ENCODE data around the gene FBXO2. TPM values are rescaled to one million over a fixed set of nuclear protein-coding genes. Genes with fewer than 3 reads are reported as not detected.

Gene FBXO2
- total RNA-seq, 1 donor from 2014 or later = 0.61 TPM

DNA sequence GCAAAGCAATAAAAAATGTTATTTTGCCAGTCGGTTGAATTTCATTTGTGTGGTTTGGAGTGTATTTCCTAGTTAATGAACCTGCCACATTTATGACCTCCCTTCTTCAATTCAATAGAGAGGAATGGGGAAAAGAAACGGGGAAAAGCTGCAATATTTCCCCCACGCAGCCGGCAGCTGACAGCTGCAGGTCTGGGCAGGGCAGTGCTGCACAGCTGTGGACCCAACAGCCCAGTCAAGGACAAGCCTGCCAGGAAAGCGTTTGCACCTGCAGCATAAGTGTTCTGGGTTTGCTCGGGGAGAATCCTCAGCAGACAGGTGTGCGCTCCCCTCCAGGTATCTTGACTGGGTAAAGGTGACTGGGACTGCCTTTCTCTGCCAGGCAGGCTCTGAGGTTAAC lies 53.4 kb downstream of the FBXO2 start:
- H3K9me3 Mint-ChIP-seq = no peaks in the 10 kb centered on the region
- H3K4me1 Mint-ChIP-seq = no peaks in the 10 kb centered on the region
- no peak overlapping the region for H3K4me3 Mint-ChIP-seq
- no peaks in the 10 kb centered on the region for H3K27me3 Mint-ChIP-seq (ENCODE audit: low read depth)
- H3K36me3 Mint-ChIP-seq (ENCODE audit: low read depth) = no peaks in the 10 kb centered on the region
- no peak for DNase-seq (ENCODE audit: low read depth, low spot score)
- no peak overlapping the region for H3K27ac Mint-ChIP-seq (ENCODE audit: unreplicated experiment)
- TF ChIP-seq, protein P1, sequence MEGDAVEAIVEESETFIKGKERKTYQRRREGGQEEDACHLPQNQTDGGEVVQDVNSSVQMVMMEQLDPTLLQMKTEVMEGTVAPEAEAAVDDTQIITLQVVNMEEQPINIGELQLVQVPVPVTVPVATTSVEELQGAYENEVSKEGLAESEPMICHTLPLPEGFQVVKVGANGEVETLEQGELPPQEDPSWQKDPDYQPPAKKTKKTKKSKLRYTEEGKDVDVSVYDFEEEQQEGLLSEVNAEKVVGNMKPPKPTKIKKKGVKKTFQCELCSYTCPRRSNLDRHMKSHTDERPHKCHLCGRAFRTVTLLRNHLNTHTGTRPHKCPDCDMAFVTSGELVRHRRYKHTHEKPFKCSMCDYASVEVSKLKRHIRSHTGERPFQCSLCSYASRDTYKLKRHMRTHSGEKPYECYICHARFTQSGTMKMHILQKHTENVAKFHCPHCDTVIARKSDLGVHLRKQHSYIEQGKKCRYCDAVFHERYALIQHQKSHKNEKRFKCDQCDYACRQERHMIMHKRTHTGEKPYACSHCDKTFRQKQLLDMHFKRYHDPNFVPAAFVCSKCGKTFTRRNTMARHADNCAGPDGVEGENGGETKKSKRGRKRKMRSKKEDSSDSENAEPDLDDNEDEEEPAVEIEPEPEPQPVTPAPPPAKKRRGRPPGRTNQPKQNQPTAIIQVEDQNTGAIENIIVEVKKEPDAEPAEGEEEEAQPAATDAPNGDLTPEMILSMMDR (conservative IDR thresholded peaks at IDR 0.05) = no peak

DNA sequence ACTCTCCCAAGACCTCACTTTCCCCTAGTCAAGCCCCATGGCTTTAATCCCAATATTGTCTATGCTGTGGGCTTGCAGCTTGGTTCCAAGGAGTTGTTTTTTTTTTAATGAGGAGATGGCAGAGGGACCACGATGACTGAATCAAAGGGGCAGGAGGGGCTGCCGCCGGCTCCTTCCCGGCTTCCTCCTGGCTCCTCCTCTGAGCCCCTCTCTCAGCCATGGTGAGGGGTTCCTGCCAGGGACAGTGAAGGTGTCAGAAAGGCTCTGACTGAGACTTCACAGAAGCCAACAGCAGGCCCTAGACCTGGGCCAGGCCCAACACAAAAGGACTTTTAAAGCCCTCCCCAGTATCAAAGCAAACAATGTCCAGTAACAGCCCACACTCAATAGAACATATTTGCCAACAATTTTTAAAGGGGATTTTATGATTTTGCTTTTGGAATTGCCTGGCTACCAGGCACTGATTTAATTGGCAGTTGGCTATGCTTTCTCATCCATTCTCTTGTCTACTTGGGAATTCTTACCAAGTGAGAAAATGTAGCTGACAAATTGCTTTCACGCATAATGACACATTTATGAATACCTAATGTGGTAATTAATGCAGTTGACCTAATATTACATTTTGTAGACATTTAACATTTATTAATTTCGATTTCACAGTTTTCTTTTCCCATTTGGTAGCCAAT lies 54.2 kb downstream of the FBXO2 start:
- H3K4me1 Mint-ChIP-seq = no peaks in the 10 kb centered on the region
- TF ChIP-seq, protein P1 (conservative IDR thresholded peaks at IDR 0.05) = no peak
- H3K4me3 Mint-ChIP-seq = no peak overlapping the region
- no peak overlapping the region for H3K27ac Mint-ChIP-seq (ENCODE audit: unreplicated experiment)
- no peak for DNase-seq (ENCODE audit: low read depth, low spot score)
- no peaks in the 10 kb centered on the region for H3K9me3 Mint-ChIP-seq
- H3K27me3 Mint-ChIP-seq (ENCODE audit: low read depth) = peaks cover 2% of the 10 kb centered on the region
- H3K36me3 Mint-ChIP-seq (ENCODE audit: low read depth) = no peaks in the 10 kb centered on the region

DNA sequence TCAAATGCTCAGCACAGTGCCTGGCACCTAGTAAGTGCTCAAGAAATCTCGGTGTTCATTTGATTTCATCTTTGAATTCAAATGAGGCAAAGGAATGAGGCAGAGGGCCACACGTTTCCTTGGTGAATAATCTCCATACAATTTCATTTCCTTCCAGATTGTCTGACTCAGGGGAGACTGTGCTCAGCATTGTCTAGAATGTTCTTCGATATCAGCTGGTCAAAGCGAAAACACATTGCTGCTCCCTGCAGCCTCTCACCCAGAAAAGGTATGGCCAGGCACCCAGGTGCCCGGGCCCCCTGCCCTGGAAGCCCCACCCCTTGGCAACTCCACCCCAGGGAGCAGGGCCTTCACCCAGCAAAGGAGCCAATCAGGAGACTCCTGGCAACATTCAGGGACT lies 55.8 kb downstream of the FBXO2 start:
- no peaks in the 10 kb centered on the region for H3K36me3 Mint-ChIP-seq (ENCODE audit: low read depth)
- TF ChIP-seq, protein P1 (conservative IDR thresholded peaks at IDR 0.05) = no peak
- no peaks in the 10 kb centered on the region for H3K9me3 Mint-ChIP-seq
- H3K4me3 Mint-ChIP-seq = no peak overlapping the region
- peaks cover 12% of the 10 kb centered on the region for H3K27me3 Mint-ChIP-seq (ENCODE audit: low read depth)
- H3K4me1 Mint-ChIP-seq = no peaks in the 10 kb centered on the region
- no peak for DNase-seq (ENCODE audit: low read depth, low spot score)
- H3K27ac Mint-ChIP-seq (ENCODE audit: unreplicated experiment) = no peak overlapping the region

Other genes with a start within 250 kb of the FBXO2 start
- gene DISP3, start 175.3 kb downstream of the FBXO2 start, total RNA-seq = 6.8 and 9.1 TPM in 2 replicates
- 9.7 and 10.7 TPM in 2 replicates for gene FBXO44, start 448 bp upstream of the FBXO2 start, total RNA-seq
- 1.2 and 1.5 TPM in 2 replicates for gene FBXO6, start 9.8 kb upstream of the FBXO2 start, total RNA-seq
- gene MAD2L2, start 26.7 kb upstream of the FBXO2 start, total RNA-seq = 106 and 111 TPM in 2 replicates
- 9.7 TPM in 2 replicates for gene DRAXIN, start 37.3 kb upstream of the FBXO2 start, total RNA-seq
- 36.0 and 36.9 TPM in 2 replicates for gene AGTRAP, start 81.7 kb upstream of the FBXO2 start, total RNA-seq
- gene C1orf167, start 107.8 kb upstream of the FBXO2 start, total RNA-seq = not detected in 2 replicates
- 28.7 and 29.6 TPM in 2 replicates for gene MTHFR, start 151.5 kb upstream of the FBXO2 start, total RNA-seq
- 56.2 and 56.3 TPM in 2 replicates for gene CLCN6, start 151.8 kb upstream of the FBXO2 start, total RNA-seq
- not detected in 2 replicates for gene NPPA, start 193.4 kb upstream of the FBXO2 start, total RNA-seq
- gene NPPB, start 204.5 kb upstream of the FBXO2 start, total RNA-seq = not detected in 2 replicates

Data from neural crest cell (in vitro differentiated cells).